Bladder microvascular endothelial cell (primary cell): ENCODE data around the gene NOTUM. TPM values are rescaled to one million over a fixed set of nuclear protein-coding genes. Genes with fewer than 3 reads are reported as not detected.

Experiments
- total RNA-seq: library from RNA; depleted of rRNA; stranded (reverse); fragments of >200 nt; gene quantifications from 2 replicates; pipeline ENCODE4 v1.2.3, GENCODE V29; 2014

NOTUM gene
- total RNA-seq, result 0.19 TPM in 1 of 2 replicates, not detected in the other

GRCh38 chr17:81961087-81961511 is at the start of gene NOTUM:
Gene NOTUM (minus strand): TSS chr17:81961187. CDS start chr17:81960909, 278 bp downstream.

GRCh38 chr17:81977211-81977808 is 16.3 kb upstream of the NOTUM start, which contains the start of gene ASPSCR1:
Gene ASPSCR1 (plus strand): TSS chr17:81977629. CDS start chr17:81977647, 18 bp downstream.

GRCh38 chr17:81947189-81947588 is 13.8 kb downstream of the NOTUM start, which contains the start of gene MYADML2:
Gene MYADML2 (minus strand): TSS chr17:81947233. CDS start chr17:81941741, 5,492 bp downstream.

GRCh38 chr17:81927653-81928543 is 33.1 kb downstream of the NOTUM start, which contains the start of gene MAFG:
Gene MAFG (minus strand): TSS chr17:81927735. CDS start chr17:81923185, 4,550 bp downstream.

GRCh38 chr17:81917565-81918332 is 43.2 kb downstream of the NOTUM start, which contains the start of gene SIRT7:
Gene SIRT7 (minus strand): TSS chr17:81918176. CDS start chr17:81918131, 45 bp downstream.

GRCh38 chr17:81911277-81911961 is 49.6 kb downstream of the NOTUM start, which contains the start of gene PCYT2:
Gene PCYT2 (minus strand): TSS chr17:81911399. CDS start chr17:81911355, 44 bp downstream.

Other genes with a start within 250 kb of the NOTUM start
- 13.9 and 14.2 TPM in 2 replicates for gene SLC25A10, start 248.9 kb downstream of the NOTUM start, total RNA-seq
- gene GCGR, start 157.0 kb downstream of the NOTUM start, total RNA-seq, result not detected in 2 replicates
- gene MCRIP1, start 127.9 kb downstream of the NOTUM start, total RNA-seq, result 120 and 122 TPM in 2 replicates
- gene PPP1R27, start 126.1 kb downstream of the NOTUM start, total RNA-seq, result not detected in 2 replicates
- 635 and 762 TPM in 2 replicates for gene P4HB, start 100.7 kb downstream of the NOTUM start, total RNA-seq
- 105 and 173 TPM in 2 replicates for gene ARHGDIA, start 89.8 kb downstream of the NOTUM start, total RNA-seq
- 167 and 225 TPM in 2 replicates for gene ALYREF, start 69.6 kb downstream of the NOTUM start, total RNA-seq
- gene ANAPC11, start 69.5 kb downstream of the NOTUM start, total RNA-seq, result 128 and 151 TPM in 2 replicates
- 0.19 TPM in 1 of 2 replicates, not detected in the other for gene NPB, start 58.9 kb downstream of the NOTUM start, total RNA-seq
- gene PCYT2, start 49.8 kb downstream of the NOTUM start, total RNA-seq, result 39.6 and 48.7 TPM in 2 replicates
- 21.1 and 22.8 TPM in 2 replicates for gene SIRT7, start 43.0 kb downstream of the NOTUM start, total RNA-seq
- 12.0 and 22.8 TPM in 2 replicates for gene MAFG, start 33.5 kb downstream of the NOTUM start, total RNA-seq
- gene PYCR1, start 23.9 kb downstream of the NOTUM start, total RNA-seq, result 35.5 and 101 TPM in 2 replicates
- gene MYADML2, start 14.0 kb downstream of the NOTUM start, total RNA-seq, result not detected in 2 replicates
- 16.5 and 25.6 TPM in 2 replicates for gene ASPSCR1, start 16.4 kb upstream of the NOTUM start, total RNA-seq
- 26.7 and 47.4 TPM in 2 replicates for gene CENPX, start 61.7 kb upstream of the NOTUM start, total RNA-seq
- 13.9 and 22.8 TPM in 2 replicates for gene LRRC45, start 62.1 kb upstream of the NOTUM start, total RNA-seq
- 13.1 and 14.3 TPM in 2 replicates for gene RAC3, start 70.5 kb upstream of the NOTUM start, total RNA-seq
- gene DCXR, start 76.5 kb upstream of the NOTUM start, total RNA-seq, result 28.7 and 48.2 TPM in 2 replicates
- 17.0 and 29.6 TPM in 2 replicates for gene RFNG, start 90.6 kb upstream of the NOTUM start, total RNA-seq
- gene GPS1, start 90.7 kb upstream of the NOTUM start, total RNA-seq, result 72.7 and 85.7 TPM in 2 replicates
- gene DUS1L, start 104.6 kb upstream of the NOTUM start, total RNA-seq, result 54.6 and 59.5 TPM in 2 replicates
- 73.0 and 95.0 TPM in 2 replicates for gene FASN, start 137.0 kb upstream of the NOTUM start, total RNA-seq